SHP77 treated with DMSO at 0.1 percent for 48 hours (cell line): ENCODE measurements around the gene PIAS4.
"Not testable (repeated sequence)": the region's sequence is repeated elsewhere in the genome, so short reads cannot be mapped to it uniquely, and the experiment has no call there.

Experiments
- DNase-seq: peaks from one replicate; lab custom pipeline; 2025; lab: John Stamatoyannopoulos, UW

PIAS4 gene

DNA sequence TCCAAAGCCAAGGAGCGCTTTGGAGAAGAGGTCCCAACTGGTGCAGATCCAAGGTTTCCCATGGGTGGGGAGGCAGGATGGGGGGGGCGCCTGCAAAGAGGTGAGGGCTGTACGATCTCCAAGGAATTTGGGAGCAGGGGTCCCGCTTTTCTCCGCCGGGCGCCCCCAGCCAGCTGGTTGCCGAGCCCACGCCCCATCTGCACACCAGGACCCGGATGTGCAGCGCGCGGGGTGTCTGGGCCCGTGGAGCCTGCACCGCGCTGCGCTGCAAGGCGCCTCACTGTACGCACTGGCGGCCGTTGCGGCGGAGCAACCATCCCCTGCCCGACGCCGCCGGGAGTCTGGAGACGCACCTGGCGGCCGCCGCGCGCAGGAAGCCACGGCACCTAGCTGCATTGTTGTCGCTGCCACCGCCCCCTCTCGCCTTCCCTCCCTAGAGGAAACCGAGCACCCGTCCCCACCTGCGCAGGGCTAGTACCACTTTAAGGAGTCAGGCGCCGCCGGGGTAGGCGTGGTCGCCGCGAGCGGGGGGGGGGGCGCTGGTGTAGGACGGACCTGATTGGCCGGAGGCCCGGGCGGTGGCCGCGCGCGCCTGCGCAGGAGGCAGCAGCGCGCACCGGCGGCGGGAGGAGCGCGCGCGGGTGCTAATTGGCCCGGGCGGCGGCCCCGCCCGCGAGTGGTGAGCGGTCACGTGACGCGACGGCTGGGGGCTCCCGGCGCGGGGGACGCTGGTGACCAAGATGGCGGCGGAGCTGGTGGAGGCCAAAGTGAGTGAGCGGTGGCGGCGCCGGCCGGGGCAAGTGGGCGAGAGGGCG, at the start of gene PIAS4:
TSS of gene PIAS4 (plus strand) at position 716 of the 815 bp plus-strand sequence. CDS start at position 741, 25 bp downstream.
- DNase-seq = peak; percentile 84

DNA sequence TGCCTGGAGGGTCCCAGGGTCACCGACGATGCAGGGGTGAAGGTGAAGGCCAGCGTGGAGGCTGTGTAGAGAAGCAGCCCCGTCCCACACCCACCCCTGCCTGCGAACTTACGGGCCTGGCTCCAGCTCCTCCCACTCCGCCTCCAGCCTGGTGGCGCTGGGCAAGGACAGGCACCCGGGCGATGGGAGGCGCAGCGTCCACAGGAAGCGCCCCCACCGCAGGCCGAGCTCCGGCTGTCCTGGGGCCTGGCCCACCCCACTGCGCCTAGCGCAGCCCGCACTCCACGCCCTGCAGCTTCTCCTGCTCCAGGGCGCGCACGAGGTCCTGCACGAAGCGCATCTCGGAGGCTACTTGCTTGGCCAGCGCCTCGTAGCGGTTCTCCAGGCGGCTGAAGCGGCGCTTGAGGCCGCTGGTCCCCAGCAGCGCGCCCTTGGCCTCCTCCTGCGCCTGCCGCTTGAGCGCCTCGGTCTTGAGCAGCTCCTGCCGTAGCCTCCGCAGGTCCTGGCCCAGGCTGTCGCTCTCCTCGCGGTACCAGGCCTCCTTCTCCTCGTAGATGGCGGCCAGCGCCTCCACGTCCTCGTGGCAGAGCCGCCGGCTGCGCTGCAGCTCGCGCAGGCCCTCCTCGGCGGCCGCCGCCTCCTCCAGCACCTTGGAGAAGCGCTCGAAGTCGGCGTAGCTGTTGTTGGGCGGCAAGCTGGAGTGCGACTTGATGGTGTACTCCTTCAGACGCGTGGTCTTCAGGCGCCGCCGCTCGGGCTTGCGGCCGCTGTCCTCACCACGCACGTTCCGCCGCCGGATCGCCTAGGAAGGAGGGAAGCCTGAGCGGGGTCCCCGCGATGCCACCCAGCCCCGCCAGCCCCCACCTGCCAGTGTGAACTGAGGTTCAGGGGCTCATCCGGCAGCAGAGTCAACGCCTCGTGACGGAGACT, 48.4 kb upstream of the PIAS4 start:
- DNase-seq = no peak

DNA sequence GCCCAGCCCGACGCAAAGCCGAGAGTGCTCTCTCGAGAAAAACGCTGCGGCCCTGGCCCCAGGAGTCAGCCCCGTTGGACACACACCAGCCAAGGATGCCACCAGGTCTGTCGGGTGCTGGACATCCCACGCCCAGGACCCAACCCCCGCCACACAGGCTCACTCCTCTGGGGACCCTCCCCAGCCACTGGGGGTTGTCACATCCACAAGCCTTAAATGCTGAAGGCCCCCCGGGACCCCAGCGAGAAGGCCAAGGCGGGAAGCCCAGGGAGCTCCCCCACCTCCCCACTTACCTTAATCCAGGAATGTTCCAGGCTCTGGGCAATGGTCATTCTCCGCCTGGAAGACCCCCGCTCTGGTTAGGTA, 47.8 kb upstream of the PIAS4 start:
- DNase-seq = no peak

- DNase-seq = no peak
Measured at GRCh38 chr19:3961007-3961406, 46.5 kb upstream of the PIAS4 start.

- DNase-seq = no peak
Measured at GRCh38 chr19:3963458-3964255, 43.9 kb upstream of the PIAS4 start.

GRCh38 chr19:3964256-3965194, 43.0 kb upstream of the PIAS4 start:
- DNase-seq = no peak

- DNase-seq = no peak
Measured at GRCh38 chr19:3966051-3967017, 41.2 kb upstream of the PIAS4 start.

- DNase-seq = not testable (repeated sequence)
Measured at GRCh38 chr19:3967983-3968382, 39.6 kb upstream of the PIAS4 start.

DNA sequence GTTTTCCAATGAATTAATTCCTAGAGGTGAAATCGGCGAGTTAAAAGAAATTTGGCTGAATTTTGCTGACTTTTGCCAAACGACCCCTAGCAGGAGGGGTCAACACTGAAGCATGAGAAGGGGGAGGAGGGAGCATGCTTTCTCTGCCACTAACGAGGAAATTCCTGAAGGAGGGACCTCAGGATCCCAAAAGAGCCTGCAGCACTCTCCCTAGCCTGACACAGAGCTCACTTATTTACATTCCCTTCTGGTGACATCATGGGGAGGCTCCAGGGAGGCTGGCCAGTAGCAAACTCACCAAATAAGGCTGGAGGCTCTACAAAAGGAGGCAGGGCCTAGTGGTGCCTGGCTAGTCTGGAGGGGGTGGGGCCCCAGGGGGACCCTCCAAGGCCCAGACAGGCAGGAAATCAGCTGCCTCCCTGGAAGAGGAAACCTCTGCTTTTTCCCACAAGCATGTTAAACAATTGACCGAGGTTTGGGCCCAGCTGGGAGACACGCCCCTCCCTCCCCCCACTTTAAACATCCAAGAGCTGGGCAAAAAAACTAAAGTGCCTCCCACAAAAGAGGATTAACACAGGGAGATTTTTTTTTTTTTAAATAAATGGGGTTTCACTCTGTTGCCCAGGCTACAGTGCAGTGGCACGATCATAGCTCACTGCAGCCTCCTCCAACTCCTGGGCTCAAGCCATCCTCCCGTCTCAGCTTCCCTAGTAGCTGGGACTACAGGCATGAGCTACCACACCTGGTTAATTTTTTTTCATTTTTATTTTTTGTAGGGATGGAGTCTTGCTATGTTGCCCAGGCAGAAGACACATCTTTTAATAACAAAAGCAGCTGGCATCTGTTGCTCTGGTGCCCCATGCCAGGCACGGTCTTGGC, 38.7 kb upstream of the PIAS4 start:
- no peak for DNase-seq

DNA sequence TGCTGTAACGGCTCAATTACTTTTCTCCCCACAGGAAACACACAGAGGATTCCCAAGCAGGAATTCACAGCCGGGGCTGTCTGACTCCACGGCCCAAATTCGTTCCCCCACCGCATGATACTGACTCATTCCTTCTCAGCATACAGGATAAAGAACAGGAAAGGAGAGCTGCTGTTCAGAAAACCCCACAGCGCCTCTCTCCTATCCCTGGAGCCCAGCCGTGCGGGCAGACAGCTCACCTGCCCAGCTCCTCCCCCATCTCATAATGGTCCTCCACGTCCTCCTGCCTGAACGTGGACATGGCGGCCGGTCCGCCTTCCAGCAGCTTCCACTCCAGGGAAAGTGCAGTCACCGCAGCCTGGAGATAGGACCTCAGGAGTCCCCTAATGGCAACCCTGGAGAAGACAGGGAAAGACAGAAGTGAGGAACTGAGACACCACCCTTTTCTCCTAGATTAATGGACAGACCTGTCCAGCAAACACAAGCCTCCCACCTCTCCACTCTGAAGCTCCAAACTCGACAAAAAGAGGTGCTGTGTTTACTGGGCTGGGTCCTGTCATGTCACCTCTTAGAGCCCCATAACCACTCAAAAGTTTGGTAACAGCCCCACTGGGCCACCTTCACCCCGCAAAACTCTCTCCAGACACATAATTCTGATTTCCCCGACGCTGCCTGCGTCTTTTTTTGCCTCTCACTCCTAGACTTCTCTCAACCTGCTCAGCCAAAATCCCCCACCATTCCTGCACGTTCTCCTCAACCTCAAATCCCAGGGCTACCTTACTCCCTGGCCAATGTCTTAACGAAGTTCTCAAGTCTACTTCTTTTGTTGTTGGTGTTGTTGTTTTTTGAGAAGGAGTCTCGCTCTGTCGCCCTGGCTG, 37.9 kb upstream of the PIAS4 start:
- DNase-seq = no peak

DNA sequence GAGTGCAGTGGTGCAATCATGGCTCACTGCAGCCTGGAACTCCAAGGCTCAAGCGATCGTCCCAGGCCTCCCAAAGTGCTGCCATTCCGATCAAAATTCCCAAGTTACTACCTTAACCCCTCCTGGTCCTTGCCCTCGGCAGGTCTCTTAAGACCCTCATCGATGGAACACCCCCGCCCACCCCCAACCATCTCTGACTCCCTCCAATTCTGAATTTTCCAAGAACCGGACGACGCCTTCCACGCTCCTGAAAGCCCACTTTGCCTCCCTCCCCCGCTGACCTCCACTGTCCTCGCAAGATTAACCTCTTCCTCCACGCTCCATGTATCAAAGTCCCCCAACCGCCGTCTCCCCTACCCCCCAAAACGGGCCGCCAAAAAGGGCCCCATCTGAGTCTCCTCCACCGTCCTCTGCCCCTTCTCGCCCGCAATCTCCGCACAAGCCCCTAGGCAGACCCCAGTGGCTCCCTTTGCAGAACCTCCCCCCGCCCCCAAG, 37.2 kb upstream of the PIAS4 start:
- no peak for DNase-seq

DNA sequence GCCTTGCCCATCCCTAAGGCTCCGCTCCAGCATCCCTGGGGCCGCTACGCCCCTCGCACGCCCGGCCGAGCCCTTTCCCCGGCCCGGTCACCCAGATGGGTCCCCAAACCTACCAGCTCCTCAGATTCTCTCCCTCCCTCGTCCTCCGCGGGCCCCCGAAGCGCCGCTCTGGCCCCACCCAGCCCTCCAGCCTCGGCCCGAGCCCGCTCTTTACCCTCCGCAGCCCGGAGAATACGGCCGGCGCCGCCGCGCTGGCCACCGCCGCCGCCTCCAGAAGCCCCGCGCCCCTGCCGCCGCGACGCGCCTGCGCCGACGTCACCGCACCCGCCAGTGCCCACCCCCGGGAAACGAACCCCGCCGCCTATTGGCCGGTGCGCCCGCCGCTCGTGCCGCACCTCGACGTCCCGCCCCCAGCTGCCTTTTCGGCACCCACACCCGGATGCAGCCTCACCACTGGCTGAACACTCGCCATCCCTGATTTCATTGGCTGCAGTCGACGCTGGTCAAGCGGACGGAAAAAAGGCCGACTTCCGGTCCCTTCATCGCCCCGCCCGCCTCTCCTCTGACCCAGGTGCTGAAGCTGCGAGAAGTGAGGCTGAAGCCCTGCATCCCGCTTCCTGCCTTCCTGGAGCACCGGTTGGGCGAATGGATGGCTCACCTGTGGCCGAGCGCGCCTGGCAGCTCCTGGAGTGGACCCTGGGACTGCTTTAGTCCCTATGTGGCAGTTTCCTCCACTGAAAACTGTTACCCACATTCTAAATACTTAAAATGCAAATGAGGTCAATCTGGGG, 36.5 kb upstream of the PIAS4 start, which contains the start of gene DAPK3:
TSS of gene DAPK3 (minus strand) at position 292 of the 791 bp plus-strand sequence. CDS start 1,364 bp downstream, outside the sequence.
- peak; percentile 90 for DNase-seq

DNA sequence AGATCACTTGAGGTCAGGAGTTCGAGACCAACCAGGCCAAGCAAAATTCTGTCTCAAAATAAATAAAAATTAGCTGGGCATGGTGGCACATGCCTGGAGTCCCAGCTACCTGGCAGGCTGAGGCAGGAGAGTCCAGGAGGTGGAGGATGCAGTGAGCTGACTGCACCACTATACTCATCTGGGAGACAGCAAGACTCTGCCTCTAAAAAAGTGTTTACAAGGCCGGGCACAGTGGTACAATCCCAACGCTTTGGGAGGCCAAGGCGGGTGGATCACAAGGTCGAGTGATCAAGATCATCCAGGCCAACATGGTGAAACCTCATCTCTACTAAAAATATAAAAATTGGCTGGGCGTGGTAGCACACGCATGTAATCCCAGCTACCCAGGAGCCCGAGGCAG, 32.4 kb upstream of the PIAS4 start:
- no peak for DNase-seq

- DNase-seq = no peak
Measured at GRCh38 chr19:3975637-3976087, 31.9 kb upstream of the PIAS4 start.

- DNase-seq = no peak
Measured at GRCh38 chr19:3976495-3977241, 30.9 kb upstream of the PIAS4 start.
